Measurements from ENCODE around the gene PLA2G4A. TPM values are rescaled to one million over a fixed set of nuclear protein-coding genes. Genes with fewer than 3 reads are reported as not detected.

Gene PLA2G4A
- total RNA-seq, 4 donors from 2014 or later: 8.7 to 32.7 (median 19.5) TPM

DNA sequence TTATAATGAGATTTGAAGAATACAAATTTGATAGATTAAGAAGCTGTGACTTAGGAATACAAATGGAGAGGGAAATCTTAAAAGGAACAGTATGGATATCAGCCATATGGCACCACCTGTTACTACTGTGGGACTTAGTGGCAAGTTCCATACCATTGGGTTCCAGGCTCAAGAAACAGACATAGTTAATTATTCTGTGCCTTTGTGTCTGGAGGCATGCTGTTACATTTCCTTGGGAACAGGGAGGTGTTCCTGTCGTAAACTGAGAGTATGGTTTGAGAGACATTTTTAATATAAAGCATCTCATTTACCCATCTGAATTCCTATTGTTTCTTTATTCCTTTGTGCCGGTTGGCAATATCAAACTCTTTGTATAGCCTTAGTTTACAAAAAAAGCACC lies 15.2 kb downstream of the PLA2G4A start:
- intact Hi-C loops (cut with DNase I; ENCODE audit: low total_unique reads): no loop called here
- H3K4me1 ChIP-seq: peaks cover 0 to 3% of the 10 kb centered on the region in 2 donors
- H3K27me3 ChIP-seq: no peaks in the 10 kb centered on the region
- no peaks in the 10 kb centered on the region for H3K9me3 ChIP-seq
- H3K36me3 ChIP-seq: no peaks in the 10 kb centered on the region
- no peak for DNase-seq
- no peak overlapping the region for H3K4me3 ChIP-seq
- H3K27ac ChIP-seq: no peak overlapping the region
- TF ChIP-seq, protein P1, sequence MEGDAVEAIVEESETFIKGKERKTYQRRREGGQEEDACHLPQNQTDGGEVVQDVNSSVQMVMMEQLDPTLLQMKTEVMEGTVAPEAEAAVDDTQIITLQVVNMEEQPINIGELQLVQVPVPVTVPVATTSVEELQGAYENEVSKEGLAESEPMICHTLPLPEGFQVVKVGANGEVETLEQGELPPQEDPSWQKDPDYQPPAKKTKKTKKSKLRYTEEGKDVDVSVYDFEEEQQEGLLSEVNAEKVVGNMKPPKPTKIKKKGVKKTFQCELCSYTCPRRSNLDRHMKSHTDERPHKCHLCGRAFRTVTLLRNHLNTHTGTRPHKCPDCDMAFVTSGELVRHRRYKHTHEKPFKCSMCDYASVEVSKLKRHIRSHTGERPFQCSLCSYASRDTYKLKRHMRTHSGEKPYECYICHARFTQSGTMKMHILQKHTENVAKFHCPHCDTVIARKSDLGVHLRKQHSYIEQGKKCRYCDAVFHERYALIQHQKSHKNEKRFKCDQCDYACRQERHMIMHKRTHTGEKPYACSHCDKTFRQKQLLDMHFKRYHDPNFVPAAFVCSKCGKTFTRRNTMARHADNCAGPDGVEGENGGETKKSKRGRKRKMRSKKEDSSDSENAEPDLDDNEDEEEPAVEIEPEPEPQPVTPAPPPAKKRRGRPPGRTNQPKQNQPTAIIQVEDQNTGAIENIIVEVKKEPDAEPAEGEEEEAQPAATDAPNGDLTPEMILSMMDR (IDR thresholded peaks at IDR 0.05): no peak
- no peak for TF ChIP-seq POLR2A (IDR thresholded peaks at IDR 0.05)

DNA sequence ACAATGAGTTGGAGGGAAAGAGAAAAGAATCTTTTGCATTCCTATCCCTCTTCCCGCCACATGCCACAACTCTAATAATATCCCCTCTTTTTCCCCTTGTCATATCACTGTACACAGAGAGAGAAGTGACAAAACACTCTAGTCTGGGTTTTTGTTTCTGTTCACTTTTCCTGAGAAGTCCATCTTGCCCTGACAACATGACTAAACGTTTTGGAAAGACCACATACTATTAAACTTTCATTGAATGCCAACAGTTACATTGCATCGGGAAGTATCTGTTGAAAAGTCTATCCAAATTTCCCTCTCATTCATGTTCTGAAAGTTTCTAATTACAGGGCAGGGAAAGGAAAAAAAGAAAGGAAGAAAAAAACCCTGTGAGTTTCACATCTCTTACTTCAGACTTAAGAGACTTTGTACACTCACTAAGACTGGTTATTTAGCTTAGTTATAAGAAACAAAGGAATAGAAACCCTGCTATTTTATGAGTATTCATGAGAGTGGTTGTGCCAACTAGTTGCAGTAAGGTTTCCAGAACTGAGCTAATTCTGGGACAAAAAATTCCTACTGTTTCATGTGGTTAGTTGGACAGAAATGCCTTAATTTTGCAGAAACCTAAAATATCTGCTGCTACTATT lies 16.9 kb downstream of the PLA2G4A start:
- peaks cover 0 to 3% of the 10 kb centered on the region in 2 donors for H3K4me1 ChIP-seq
- no peaks in the 10 kb centered on the region for H3K36me3 ChIP-seq
- no peak for DNase-seq
- intact Hi-C loops (cut with DNase I; ENCODE audit: low total_unique reads): no loop called here
- no peaks in the 10 kb centered on the region for H3K9me3 ChIP-seq
- TF ChIP-seq, protein P1 (IDR thresholded peaks at IDR 0.05): no peak
- no peak for TF ChIP-seq POLR2A (IDR thresholded peaks at IDR 0.05)
- H3K27ac ChIP-seq: no peak overlapping the region
- no peak overlapping the region for H3K4me3 ChIP-seq
- no peaks in the 10 kb centered on the region for H3K27me3 ChIP-seq

DNA sequence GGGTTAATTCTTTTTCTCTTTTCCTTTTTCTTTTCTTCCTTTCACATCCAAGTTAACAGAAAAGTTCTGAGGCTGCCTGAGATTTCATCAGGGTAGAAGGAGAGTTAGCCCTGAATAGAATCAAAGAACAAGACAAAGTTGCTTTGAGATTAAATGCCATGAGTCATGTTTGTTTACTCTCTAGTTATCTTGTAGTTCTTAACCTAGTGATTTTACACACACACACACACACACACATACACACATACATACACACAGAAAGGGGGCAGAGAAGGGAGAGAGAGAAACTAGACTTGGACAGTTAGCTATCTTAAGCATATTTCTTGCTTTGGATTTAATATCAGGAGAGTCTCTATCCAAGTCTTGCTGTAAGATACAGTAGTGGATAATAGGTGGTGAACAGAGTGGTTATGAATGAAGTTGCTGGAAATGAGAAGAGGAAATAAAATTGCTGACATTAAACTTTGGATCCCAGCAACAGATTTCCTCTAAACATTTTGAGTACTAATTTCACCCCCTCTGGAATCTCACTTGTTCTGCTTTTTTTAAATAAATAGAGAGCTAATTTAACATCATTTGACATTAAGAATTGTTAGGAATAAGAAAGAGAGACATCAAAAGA lies 19.9 kb downstream of the PLA2G4A start:
- intact Hi-C loops (cut with DNase I; ENCODE audit: low total_unique reads): no loop called here
- Histone ChIP-seq H3K4me1 (no peaks in the 10 kb centered on the region), H3K27ac (no peak overlapping the region), H3K4me3 (no peak overlapping the region), H3K9me3 (no peaks in the 10 kb centered on the region), H3K36me3 (no peaks in the 10 kb centered on the region), H3K27me3 (no peaks in the 10 kb centered on the region)
- TF ChIP-seq, protein P1 (IDR thresholded peaks at IDR 0.05): no peak
- TF ChIP-seq POLR2A (IDR thresholded peaks at IDR 0.05): no peak
- DNase-seq: no peak

DNA sequence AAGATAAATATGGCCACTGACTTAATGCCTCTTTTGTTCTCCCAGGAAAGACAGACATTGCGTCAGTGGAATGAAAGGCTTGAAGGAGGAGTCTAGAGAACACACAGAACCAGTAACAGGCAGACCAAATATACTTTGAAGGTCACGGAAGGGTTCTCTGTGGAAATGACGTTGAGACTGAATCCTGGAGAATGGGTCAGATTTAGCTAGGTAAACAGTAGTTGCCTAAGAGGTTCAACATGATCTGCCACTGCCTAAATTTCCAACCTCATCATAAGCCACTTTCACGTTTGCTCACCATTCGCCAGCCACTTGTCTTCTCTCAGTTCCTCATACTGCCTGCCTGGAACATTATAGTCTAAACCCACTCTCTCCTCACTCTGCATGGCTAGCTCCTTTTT lies 20.5 kb downstream of the PLA2G4A start:
- Histone ChIP-seq H3K36me3 (no peaks in the 10 kb centered on the region), H3K27me3 (no peaks in the 10 kb centered on the region), H3K27ac (no peak overlapping the region), H3K4me3 (no peak overlapping the region), H3K9me3 (no peaks in the 10 kb centered on the region), H3K4me1 (no peaks in the 10 kb centered on the region)
- DNase-seq: no peak
- TF ChIP-seq, protein P1 (IDR thresholded peaks at IDR 0.05): no peak
- TF ChIP-seq POLR2A (IDR thresholded peaks at IDR 0.05): no peak
- intact Hi-C loops (cut with DNase I; ENCODE audit: low total_unique reads): no loop called here

DNA sequence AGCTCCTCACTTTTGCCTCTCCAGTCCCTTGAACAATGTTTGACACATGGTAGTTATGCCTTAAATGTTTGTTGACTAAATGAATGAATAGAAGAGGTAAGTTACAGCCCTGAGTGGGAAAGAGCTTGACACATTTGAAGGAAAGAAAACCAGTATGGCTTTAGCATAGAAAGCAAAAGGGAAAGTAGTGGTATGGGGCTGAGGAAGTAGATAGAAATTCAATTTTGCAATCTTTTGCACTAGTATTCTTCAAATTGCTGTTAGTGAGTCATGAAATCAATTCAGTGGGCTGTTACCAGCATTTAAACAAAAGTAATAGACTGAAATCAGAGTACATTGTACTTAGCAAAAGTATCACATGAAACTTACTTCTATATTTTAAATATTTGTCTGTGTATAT lies 21.1 kb downstream of the PLA2G4A start:
- intact Hi-C loops (cut with DNase I; ENCODE audit: low total_unique reads): no loop called here
- no peaks in the 10 kb centered on the region for H3K9me3 ChIP-seq
- no peaks in the 10 kb centered on the region for H3K36me3 ChIP-seq
- H3K4me3 ChIP-seq: no peak overlapping the region
- H3K4me1 ChIP-seq: no peaks in the 10 kb centered on the region
- TF ChIP-seq POLR2A (IDR thresholded peaks at IDR 0.05): no peak
- no peak overlapping the region for H3K27ac ChIP-seq
- no peak for DNase-seq
- no peaks in the 10 kb centered on the region for H3K27me3 ChIP-seq
